ENCODE measurements around the gene ASTN2.

- no peak for TF ChIP-seq CTCF (conservative IDR thresholded peaks at IDR 0.05; ENCODE audit: low read depth in 2 of 2)
- TF ChIP-seq EZH2 (IDR thresholded peaks at IDR 0.05; ENCODE audit: low read depth, unreplicated experiment): no peak
- no peak for TF ChIP-seq JUNB (IDR thresholded peaks at IDR 0.05; ENCODE audit: unreplicated experiment)
- TF ChIP-seq POLR2AphosphoS5 (IDR thresholded peaks at IDR 0.05; ENCODE audit: low read depth): no peak
- TF ChIP-seq EZH2phosphoT487 (IDR thresholded peaks at IDR 0.05; ENCODE audit: unreplicated experiment): no peak
- TF ChIP-seq CREB1 (CRISPR knock-in tag; IDR thresholded peaks at IDR 0.05; ENCODE audit: low read depth): no peak
- TF ChIP-seq REST (IDR thresholded peaks at IDR 0.05; ENCODE audit: unreplicated experiment): no peak
- no peak for TF ChIP-seq ZNF331 (CRISPR knock-in tag; IDR thresholded peaks at IDR 0.05; ENCODE audit: low read depth)
- no peak for TF ChIP-seq NANOG (IDR thresholded peaks at IDR 0.05; ENCODE audit: borderline replicate concordance)
Measured at GRCh38 chr9:116857321-116857720, 557.5 kb downstream of the ASTN2 start.

All from GM23338 (cell line).